Activated T-helper 9 cell treated with anti-CD3 and anti-CD28 coated beads, Interleukin-2, amount 50 U/mL, for 16 hours (primary cell): ENCODE measurements around the gene TEK.
"Not testable (repeated sequence)": the region's sequence is repeated elsewhere in the genome, so short reads cannot be mapped to it uniquely, and the experiment has no call there.

Experiments
- DNase-seq: peaks from one replicate; pipeline ENCODE4 v3.0.0-alpha.2; 2020; ENCODE audit warnings: low read depth

TEK gene

GRCh38 chr9:27108981-27109541, at the start of gene TEK:
TEK (plus strand) TSS chr9:27109225; CDS start chr9:27109591, 366 bp downstream.
- DNase-seq = no peak

DNA sequence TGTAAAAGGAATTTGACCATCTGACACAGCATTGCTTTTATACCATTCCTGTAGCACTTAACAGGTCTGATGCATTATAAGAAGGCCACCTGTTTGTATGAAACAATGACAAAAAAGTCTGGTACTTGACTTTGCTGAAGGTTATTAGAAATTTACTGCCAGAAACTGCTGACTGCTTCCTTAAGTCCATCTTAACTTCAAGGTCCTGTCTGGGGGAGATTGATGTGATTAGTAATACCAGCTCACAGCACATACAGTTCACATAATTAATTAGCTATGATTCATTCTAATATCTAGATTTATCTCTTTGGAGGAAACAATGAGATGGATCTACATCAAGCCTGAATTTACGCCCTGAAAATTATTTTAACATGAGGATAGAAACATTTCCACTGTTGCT, 49.6 kb upstream of the TEK start:
- no peak for DNase-seq

GRCh38 chr9:27059907-27060306, 49.1 kb upstream of the TEK start:
- DNase-seq = no peak

DNA sequence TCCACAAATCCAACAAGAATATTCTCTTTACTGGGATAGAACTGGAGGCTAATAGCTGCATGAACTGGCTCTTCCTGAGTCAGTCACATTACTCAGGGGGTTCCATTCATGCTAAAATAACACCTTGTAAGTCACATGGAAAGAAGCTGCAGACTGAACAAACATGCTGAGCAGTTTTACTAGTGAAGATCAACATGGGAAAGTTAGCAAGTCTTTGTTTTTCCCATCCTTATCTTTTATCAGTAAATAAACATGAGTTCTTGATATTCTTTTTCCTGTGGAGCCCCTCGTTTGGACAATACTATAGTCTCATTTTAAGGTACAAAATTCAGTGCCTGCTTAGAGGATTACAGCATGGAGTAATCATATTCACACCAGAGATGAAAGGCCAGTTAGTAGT, 43.7 kb upstream of the TEK start:
- no peak for DNase-seq

DNA sequence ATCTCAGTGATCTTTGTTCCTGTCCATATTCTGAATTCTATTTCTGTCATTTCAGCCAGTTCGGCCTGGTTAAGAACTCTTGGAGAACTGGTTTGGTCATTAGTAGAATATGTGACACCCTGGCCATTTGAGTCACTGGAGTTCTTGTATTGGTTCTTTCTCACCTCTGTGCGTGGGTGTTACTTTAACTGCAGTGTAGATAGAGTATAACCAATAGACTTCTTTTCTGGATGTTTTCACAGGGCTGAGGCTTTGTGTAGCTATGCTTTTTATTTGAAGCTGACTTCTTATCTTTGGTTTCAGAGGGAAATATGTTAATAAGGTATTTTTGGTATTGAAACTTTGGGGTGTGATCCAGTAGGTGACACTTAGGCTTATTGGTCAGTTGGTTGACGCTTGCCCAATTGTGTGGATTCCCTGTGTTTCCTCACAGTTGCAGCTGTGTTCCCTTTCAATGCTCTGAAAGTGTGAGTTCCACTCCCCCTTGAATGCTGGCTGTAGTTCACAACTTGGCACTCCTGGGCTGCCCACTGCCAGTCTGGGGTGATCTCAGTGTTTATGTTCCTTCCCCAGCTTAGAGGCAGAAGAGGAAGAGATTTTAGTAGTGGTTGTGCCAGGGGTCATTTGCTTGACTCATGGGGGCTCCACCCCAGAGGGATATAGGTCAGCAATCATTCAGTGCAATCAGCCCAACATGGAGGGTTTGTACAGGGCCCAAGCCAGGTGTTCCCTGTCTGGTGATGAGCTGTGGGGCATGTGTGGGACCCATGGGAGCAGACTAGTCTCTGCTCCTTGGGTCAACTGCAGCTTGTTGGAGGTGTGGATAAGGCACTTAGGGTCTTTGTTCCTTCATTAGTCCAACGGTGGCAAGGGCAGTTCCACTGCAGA, 34.9 kb upstream of the TEK start:
- DNase-seq = no peak

DNA sequence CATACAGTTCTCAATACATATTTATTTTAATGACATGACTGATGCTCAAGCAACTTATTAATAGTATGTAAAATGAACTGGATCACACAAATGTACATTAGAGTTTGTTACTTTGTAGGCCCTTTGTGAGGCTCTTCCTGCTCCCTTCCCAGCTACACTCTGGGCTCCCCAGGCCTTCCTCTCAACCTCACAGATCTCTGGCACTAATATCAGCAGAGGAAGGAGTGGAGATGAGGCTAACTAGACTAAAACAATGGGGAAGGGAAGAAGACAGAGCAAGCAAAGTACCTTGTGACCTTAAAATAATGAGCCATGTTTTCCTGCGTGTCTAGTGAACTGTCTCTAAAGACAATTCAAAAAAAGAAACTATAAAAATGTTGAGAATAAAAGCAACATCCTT, 30.3 kb upstream of the TEK start:
- no peak for DNase-seq

- DNase-seq = no peak
These were observed 23.6 kb upstream of the TEK start for GRCh38 chr9:27085456-27085855.

DNA sequence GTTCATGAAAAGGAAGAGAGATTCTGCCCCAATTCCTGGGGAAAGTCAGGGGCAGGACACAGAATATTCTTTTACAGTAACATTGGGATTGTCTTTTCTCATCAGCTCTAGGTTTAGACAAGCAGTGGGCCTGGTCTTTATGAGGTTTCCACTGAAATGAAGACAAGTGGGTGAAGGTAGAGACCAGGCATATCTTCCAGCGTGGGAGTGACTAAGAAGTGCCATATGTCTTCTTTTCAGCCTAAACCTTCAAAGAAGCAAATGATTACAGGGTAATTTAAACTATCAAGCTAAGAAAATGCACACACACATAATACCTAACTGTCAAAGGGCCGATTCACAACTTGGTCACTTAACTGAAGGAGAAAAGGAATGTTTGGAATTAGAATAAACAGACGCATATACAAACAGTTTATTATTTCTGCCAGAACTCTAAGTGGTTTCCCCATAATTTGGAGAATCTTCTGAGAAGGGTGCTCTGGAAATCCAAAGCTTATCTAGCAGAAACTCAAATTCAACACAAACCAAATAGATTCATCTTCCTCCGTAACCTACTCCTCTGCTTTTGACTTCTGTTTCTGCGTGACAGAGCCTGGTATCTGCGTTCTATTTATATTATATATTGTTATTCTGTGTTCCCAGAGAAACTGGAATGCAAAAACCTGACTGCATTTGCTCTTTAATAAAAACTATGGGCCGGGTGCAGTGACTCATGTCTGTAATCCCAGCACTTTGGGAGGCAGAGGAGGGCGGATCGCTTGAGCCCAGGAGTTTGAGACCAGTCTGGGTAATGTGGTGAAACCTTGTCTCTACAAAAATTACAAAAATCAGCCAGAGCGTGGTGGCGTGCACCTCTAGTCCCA, 22.0 kb upstream of the TEK start:
- DNase-seq = no peak

GRCh38 chr9:27088981-27089380, 20.0 kb upstream of the TEK start:
- DNase-seq = no peak

GRCh38 chr9:27089706-27090105, 19.3 kb upstream of the TEK start:
- no peak for DNase-seq

DNA sequence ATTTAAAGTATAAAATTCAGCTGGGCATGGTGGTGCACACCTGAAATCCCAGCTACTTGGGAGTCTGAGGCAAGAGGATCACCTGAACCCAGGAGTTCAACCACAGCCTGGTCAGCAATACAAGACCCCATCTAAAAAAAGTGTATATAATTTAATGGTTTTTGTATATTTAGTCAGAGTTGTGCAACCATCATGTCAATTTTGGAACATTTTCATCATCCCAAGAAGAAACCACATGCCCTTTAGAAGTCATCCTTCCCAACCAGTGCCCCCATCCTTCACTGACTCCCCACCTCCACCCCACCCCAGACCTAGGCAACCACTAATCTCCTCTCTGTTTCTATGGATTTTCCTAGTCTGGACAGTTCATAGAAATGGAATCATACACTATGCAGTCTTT, 18.8 kb upstream of the TEK start:
- no peak for DNase-seq

DNA sequence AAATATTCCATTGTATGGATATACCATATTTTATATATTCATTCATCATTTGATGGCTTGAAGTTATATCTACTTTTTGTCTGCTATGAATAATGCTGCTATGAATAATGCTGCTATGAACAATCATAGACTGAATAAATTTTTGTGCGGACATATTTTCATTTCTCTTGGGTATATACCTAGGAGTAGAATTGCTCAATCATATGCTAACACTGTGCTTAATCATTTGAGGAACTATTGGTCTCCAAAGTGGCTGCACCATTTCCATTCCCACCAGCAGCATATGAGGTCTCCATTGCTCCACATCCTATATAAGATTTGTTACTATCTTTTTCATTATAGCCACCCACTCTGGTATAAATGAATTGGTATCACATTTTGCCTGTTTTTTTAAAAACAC, 18.3 kb upstream of the TEK start:
- DNase-seq = no peak

DNA sequence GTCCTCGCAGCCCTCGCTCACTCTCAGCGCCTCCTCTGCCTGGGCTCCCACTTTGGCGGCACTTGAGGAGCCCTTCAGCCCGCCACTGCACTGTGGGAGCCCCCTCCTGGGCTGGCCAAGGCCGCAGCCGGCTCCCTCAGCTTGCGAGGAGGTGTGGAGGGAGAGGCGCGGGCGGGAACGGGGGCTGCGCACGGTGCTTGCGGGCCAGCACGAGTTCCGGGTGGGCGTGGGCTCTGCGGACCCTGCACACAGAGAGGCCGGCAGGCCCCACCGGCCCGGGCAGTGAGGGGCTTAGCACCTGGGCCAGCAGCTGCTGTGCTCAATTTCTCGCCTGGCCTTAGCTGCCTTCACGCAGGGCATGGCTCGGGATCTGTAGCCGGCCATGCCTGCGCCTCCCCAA, 16.5 kb upstream of the TEK start:
- DNase-seq = not testable (repeated sequence)

- DNase-seq = not testable (repeated sequence)
These were observed 15.5 kb upstream of the TEK start for GRCh38 chr9:27093384-27094067.

DNA sequence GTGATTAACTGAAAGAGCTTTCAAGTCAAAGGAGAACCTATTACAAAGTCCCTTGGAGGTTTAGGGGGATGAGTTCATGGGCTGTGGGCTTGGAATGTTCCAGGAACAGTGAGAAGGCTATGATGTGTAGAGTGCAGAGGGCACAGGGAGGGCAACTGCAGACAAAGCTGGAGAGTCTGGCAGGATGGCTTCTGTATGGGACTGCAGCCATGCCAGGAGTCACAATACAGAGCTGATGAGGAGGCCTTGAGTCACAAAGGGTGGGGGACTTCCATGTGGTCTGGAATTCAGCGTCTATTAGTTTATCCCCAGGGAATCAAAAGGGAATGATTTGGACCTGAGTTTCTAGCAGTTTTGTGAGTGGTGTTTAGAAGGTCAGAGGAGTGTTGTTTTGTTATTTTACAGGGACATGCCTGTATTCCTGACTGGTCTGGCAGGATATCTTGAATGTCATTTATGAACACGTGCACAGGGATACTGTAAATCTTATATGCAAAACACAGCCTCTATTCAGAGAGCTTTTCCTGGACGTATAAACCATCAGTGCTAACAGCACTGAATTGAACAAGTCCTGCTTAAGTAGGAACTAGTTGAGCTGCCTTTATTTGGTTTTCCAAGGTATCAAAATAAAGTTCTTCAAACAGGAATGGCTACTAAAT, 14.3 kb upstream of the TEK start:
- DNase-seq = no peak

GRCh38 chr9:27107241-27107640, 1.8 kb upstream of the TEK start:
- no peak for DNase-seq

DNA sequence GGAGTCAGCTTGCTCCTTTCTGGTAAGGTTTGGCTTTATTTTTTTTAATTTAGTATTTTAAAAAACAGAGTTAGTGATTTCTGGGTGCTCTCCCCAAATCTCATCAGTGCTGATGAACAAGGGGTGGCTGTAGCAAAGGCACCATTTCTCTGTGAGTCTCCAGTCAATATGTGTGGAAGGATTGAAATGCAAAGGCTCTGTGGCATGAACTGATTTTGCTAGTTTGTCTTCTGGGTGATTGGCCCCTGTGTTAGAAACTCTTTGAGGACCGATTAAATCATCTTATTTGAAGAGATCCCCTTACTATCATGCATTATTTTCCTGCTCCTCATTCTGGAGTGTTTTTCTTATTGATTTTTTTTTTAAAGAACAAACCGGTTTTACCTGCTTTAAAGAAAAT, 596 bp downstream of the TEK start:
- no peak for DNase-seq

- DNase-seq = no peak
These were observed 1.2 kb downstream of the TEK start for GRCh38 chr9:27110181-27110580.

DNA sequence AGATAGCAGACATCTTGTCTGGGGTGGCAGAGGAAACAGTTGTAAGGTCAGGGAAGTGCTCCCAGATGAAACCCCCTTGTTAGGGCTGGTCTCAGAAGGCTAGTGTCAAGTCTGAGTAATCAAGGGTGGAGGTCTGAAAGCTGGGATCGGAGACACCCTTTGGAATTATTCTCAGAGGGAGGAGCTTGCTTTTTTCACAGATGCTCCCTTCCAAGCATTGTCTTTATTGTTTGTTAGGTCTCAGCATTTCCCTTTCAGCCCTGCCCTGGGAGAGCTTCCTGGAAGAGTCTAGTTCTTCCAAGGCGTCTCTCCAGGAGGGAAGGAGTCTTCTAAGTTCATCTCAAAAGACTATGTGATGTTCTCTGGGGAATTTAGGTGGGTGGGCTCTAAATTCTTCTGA, 3.2 kb downstream of the TEK start:
- DNase-seq = no peak

DNA sequence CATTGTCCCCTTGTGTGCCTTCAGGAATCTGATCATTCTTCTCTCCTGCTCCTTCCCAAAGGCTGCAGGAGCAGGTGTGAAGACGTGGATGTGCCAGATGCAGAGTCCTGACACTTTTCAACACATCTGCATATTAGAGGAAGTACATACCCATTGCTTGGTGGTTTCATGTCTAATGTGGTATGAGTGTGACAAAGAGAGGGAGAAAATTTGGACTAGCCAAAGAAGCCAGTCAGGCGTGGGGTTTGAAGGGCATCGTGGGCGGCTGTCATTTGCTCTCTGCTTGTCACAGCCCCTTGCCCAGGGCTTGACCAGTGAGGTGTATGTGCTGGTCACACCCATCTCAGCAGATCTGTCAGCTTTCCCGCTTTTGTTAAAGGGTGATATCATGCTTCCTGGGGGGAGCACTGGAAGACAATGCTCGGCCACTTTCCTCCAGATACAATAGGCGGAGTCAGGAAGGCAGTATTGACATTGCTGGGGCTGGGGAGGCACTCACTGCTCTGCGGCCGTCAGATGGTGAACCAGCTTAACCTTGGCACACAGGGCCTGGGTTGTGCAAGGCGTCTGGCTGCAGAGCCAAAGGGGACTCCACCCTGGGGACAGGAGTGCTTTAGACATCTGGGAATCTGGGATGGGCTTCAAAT, 8.6 kb downstream of the TEK start:
- DNase-seq = no peak

DNA sequence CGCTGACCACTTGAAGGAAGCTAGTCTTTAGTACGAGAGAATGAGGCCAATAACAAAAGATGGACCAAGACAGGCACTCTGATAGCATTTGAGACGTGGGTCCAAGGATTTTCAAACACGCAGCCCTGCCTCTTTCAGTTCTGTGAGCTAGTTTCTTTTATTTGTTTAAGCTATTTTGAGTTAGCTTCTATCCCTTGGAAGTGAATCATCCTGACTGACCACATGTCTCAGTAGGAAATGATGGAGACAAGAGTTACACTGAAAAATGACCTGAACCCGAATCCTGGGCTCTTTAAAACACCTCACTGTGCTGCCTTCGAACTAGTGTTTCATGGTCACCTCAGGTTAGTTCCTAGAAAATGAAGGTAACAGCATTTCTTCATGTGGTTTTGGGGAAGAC, 9.9 kb downstream of the TEK start:
- DNase-seq = no peak
